ENCODE results near the gene ITPR1. TPM values are rescaled to one million over a fixed set of nuclear protein-coding genes. Genes with fewer than 3 reads are reported as not detected.
A peak's percentile ranks its signal among the peaks of the same experiment; 100 is the strongest.

Gene ITPR1
- total and polyA plus RNA-seq, 12 donors = 9.7 to 40.3 (median 18.8) TPM

DNA sequence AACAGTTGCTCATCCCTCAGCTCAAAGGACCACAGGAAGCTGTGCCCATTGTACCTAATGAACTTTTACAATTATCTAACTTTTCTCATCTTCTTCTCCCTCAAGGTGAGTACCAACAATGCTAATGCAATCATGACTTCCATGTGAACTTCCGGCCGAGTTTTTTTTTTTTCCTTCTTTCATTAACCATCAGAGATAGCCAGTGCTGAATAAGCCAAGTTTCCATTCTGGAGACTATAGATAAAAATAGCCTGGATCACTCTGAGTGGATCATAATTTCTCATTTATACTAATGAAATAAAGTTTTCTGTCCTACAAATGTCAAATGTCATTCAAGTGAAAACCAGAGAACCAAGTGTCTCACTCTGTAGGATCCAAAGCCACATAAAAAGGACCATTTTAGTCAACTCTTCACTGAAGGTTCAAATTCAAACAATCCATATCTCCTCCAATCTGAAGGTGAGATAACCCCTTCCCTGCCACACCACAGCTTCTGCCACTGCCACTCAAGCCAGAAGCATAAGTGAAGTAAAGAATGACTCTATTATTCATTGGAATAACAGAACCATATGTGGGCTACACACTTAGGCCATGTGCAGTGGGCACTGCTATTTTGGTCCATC, 31.6 kb upstream of the ITPR1 start:
- Histone ChIP-seq H3K27me3 (no peaks in the 10 kb centered on the region), H3K36me3 (no peaks in the 10 kb centered on the region), H3K4me3 (no peak overlapping the region), H3K27ac (no peak overlapping the region), H3K9me3 (no peaks in the 10 kb centered on the region), H3K4me1 (peaks cover 0 to 27% (median 16%) of the 10 kb centered on the region in 9 donors)
- DNase-seq (no peak), ATAC-seq (peak in 1 of 8 donors; percentile 22)
- 27 to 45% methylated on average over 2 of the region's 2 CpGs for WGBS, 2 donors
- intact Hi-C loops (cut with DNase I) = loop anchor here in 3 of 10 donors (10.0 kb wide), 2 partner anchors 107 to 173 kb away; no protein-coding TSS in a partner anchor
- TF ChIP-seq, protein P1, sequence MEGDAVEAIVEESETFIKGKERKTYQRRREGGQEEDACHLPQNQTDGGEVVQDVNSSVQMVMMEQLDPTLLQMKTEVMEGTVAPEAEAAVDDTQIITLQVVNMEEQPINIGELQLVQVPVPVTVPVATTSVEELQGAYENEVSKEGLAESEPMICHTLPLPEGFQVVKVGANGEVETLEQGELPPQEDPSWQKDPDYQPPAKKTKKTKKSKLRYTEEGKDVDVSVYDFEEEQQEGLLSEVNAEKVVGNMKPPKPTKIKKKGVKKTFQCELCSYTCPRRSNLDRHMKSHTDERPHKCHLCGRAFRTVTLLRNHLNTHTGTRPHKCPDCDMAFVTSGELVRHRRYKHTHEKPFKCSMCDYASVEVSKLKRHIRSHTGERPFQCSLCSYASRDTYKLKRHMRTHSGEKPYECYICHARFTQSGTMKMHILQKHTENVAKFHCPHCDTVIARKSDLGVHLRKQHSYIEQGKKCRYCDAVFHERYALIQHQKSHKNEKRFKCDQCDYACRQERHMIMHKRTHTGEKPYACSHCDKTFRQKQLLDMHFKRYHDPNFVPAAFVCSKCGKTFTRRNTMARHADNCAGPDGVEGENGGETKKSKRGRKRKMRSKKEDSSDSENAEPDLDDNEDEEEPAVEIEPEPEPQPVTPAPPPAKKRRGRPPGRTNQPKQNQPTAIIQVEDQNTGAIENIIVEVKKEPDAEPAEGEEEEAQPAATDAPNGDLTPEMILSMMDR (IDR thresholded peaks at IDR 0.05) = no peak

DNA sequence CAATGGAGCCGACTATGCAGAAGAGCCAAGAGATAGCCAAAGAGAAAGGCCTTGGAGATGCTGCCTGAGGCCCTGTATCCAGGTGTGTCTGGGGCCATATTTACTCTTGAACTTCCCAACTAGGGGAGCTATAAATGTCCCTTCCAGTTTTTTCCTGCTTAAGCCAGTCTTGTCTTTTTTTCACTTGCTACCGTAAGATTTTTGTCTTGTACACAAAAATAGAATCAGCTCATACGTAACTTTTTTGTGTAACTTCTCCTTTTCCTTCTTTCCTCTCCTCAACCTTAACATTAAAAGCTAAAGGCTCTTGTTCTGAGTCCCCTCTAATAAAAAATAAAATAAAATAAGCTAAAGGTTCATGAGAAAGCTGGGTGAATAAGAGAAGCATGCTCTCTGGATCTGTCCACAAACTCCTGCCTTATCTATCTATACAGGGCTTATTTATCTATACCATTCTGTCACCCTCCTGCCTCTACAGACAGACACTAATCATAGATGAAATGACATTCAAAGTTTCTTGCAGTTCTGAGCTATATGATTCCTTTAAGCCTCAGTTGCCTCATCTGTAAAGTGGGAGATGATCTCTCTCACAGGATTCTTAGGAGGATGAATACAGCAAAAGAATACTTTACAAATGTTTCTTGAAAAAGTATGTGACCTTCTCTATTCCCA, 30.6 kb upstream of the ITPR1 start:
- ATAC-seq (no peak), DNase-seq (no peak)
- Histone ChIP-seq H3K27me3 (no peaks in the 10 kb centered on the region), H3K4me3 (no peak overlapping the region), H3K36me3 (no peaks in the 10 kb centered on the region), H3K9me3 (no peaks in the 10 kb centered on the region), H3K4me1 (peaks cover 0 to 31% (median 21%) of the 10 kb centered on the region in 9 donors), H3K27ac (no peak overlapping the region)
- TF ChIP-seq, protein P1 (IDR thresholded peaks at IDR 0.05) = no peak
- intact Hi-C loops (cut with DNase I) = loop anchor here in 3 of 10 donors (10.0 kb wide), 2 partner anchors 108 to 172 kb away; no protein-coding TSS in a partner anchor
- 89 to 90% methylated on average over 3 of the region's 3 CpGs for WGBS, 2 donors

DNA sequence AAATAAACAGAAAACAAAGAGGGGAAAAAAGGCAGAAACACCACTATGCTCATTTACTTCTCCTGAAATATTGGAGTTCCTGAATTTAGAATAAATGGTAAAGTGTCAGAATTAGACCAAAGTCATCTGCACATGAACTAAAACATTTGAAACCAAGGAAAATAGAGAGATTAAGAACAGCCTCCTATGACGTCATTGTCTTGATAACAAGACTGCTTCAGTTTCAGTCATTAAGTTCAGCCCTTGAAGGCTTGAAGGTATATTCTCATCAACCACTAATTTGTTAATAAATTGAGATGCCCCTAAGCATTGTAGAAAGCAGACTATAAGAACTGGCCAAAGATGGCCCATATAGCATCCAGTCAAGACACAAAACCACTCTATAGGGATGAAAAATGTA, 28.6 kb upstream of the ITPR1 start:
- WGBS, 2 donors = 63 to 80% methylated on average over 1 of the region's 1 CpG
- intact Hi-C loops (cut with DNase I) = loop anchor here in 3 of 10 donors (10.0 kb wide), 2 partner anchors 110 to 170 kb away; no protein-coding TSS in a partner anchor
- TF ChIP-seq, protein P1 (IDR thresholded peaks at IDR 0.05) = no peak
- no peaks in the 10 kb centered on the region for H3K27me3 ChIP-seq
- H3K36me3 ChIP-seq = no peaks in the 10 kb centered on the region
- no peak overlapping the region for H3K4me3 ChIP-seq
- ATAC-seq = no peak
- H3K4me1 ChIP-seq = peaks cover 0 to 33% (median 23%) of the 10 kb centered on the region in 9 donors
- no peak overlapping the region for H3K27ac ChIP-seq
- no peak for DNase-seq
- no peaks in the 10 kb centered on the region for H3K9me3 ChIP-seq

DNA sequence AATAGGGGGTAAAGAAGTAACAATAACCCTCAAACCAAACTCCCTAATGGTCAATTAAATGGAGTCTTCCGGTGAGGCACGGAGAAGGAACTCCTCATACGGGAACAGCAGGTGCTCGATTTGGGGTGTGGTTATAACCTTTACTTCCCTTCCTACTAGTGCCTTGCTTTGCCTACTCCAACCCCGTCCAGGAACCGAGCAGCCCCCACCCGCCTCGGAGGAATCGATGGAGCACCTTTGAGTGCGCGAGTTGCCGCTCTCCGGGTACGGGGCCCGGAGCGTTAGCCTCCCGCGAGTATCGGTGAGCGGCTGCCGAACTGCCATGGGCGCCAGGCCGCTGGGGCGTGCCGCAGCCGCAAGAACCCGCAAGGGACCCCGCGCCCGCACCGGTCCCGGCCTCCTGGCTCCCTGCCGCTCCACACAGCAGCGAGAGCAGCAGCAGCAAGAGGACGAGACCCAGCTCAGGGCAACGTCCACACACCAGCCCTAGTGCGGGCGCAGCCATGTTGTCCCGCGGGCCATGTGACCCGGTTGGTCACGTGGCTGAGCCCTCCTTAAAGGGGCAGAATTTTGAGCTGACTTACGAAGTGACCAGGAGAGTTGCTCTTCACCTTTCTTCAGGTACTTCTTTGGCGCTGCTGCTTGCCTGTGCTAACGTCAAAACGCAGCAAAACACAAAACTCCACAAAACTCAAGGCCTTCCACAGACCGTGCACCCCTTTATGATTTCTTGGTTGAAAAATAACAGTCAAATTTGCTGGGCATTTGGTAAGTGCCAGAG, 26.2 kb upstream of the ITPR1 start, which contains the start of gene SUMF1:
Gene SUMF1, minus strand, starts transcription at position 529 of the 781 bp plus-strand sequence. Its CDS starts 24 bp downstream, at position 505.
- TF ChIP-seq, protein P1 (IDR thresholded peaks at IDR 0.05) = peak in 1 of 9 donors; percentile 4
- ATAC-seq (peak; percentile 98 to 99 (median 98)), DNase-seq (peak; percentile 77 to 79)
- Histone ChIP-seq H3K27ac (peak within 1 kb of the TSS; percentile 11 to 97 (median 80)), H3K27me3 (no peaks in the 10 kb centered on the region), H3K4me1 (peaks cover 0 to 23% (median 15%) of the 10 kb centered on the region in 9 donors), H3K36me3 (no peaks in the 10 kb centered on the region), H3K4me3 (peak within 1 kb of the TSS; percentile 76 to 100 (median 93)), H3K9me3 (no peaks in the 10 kb centered on the region)
- intact Hi-C loops (cut with DNase I) = loop anchor here in 3 of 10 donors (2.0 to 10.0 kb wide), 3 partner anchors 26 to 168 kb away; partner anchors contain the start of gene ITPR1 (in 1 of the 3)
- 1% methylated on average over 47 of the region's 47 CpGs for WGBS, 2 donors

All from heart right ventricle (tissue), 16 donors.